ENCODE data around the gene SH3RF2.
"Not testable (repeated sequence)": the region's sequence is repeated elsewhere in the genome, so short reads cannot be mapped to it uniquely, and the experiment has no call there.

The SH3RF2 gene

GRCh38 chr5:145936401-145937131, at the start of gene SH3RF2:
Gene SH3RF2 (plus strand): TSS chr5:145936578. CDS start chr5:145937929, 1,351 bp downstream.
- DNase-seq: peak; percentile 84

GRCh38 chr5:145887217-145887616, 49.2 kb upstream of the SH3RF2 start:
- DNase-seq: no peak

- peak; percentile 55 for DNase-seq
Measured at GRCh38 chr5:145887976-145888574, 48.3 kb upstream of the SH3RF2 start.

- DNase-seq: no peak
Measured at GRCh38 chr5:145889611-145890010, 46.8 kb upstream of the SH3RF2 start.

- DNase-seq: not testable (repeated sequence)
Measured at GRCh38 chr5:145891378-145891777, 45.0 kb upstream of the SH3RF2 start.

GRCh38 chr5:145898171-145898570, 38.2 kb upstream of the SH3RF2 start:
- no peak for DNase-seq

- DNase-seq: peak; percentile 38
Measured at GRCh38 chr5:145902421-145902820, 34.0 kb upstream of the SH3RF2 start.

- no peak for DNase-seq
Measured at GRCh38 chr5:145903113-145903512, 33.3 kb upstream of the SH3RF2 start.

GRCh38 chr5:145903867-145904266, 32.5 kb upstream of the SH3RF2 start:
- peak; percentile 62 for DNase-seq

GRCh38 chr5:145904743-145905142, 31.6 kb upstream of the SH3RF2 start:
- no peak for DNase-seq

GRCh38 chr5:145906401-145906800, 30.0 kb upstream of the SH3RF2 start:
- DNase-seq: peak; percentile 48

GRCh38 chr5:145908206-145908960, 28.0 kb upstream of the SH3RF2 start:
- no peak for DNase-seq

GRCh38 chr5:145911164-145911563, 25.2 kb upstream of the SH3RF2 start:
- DNase-seq: no peak

GRCh38 chr5:145912019-145912418, 24.4 kb upstream of the SH3RF2 start:
- DNase-seq: no peak

- no peak for DNase-seq
Measured at GRCh38 chr5:145912594-145912993, 23.8 kb upstream of the SH3RF2 start.

- DNase-seq: no peak
Measured at GRCh38 chr5:145913701-145914100, 22.7 kb upstream of the SH3RF2 start.

GRCh38 chr5:145915970-145916638, 20.3 kb upstream of the SH3RF2 start:
- no peak for DNase-seq

GRCh38 chr5:145917288-145917687, 19.1 kb upstream of the SH3RF2 start:
- DNase-seq: no peak

GRCh38 chr5:145918397-145918796, 18.0 kb upstream of the SH3RF2 start:
- no peak for DNase-seq

- no peak for DNase-seq
Measured at GRCh38 chr5:145919413-145919812, 17.0 kb upstream of the SH3RF2 start.

GRCh38 chr5:145920542-145921210, 15.7 kb upstream of the SH3RF2 start:
- no peak for DNase-seq

- DNase-seq: no peak
Measured at GRCh38 chr5:145921211-145921610, 15.2 kb upstream of the SH3RF2 start.

- DNase-seq: no peak
Measured at GRCh38 chr5:145922059-145922458, 14.3 kb upstream of the SH3RF2 start.

Data from fibroblast of upper back skin (primary cell).